H1 (cell line): ENCODE measurements around the gene SHROOM3. TPM values are rescaled to one million over a fixed set of nuclear protein-coding genes. Genes with fewer than 3 reads are reported as not detected.

Experiments
- CTCF ChIA-PET: fragments of 300-600 bp; sonication (Branson Sonifier 250); formaldehyde crosslinking; loops from one replicate; lab custom pipeline; 2021; ENCODE audit not compliant: partially characterized antibody; lab: Charles Lee
- POLR2A ChIA-PET: fragments of 300-600 bp; sonication (Branson Sonifier 250); formaldehyde crosslinking; loops from one replicate; lab custom pipeline; 2021; ENCODE audit warnings: inconsistent platforms; ENCODE audit not compliant: partially characterized antibody; lab: Charles Lee
- DNase-seq, 2 experiments: peaks; one replicate each; pipeline versions ENCODE4 v3.0.0 to v3.0.0-alpha.2; 2010 to 2022; ENCODE audit warnings: low spot score in 2 of 2, low read depth in 1 of 2, mixed read lengths in 1 of 2
- FAIRE-seq: peaks from 2 replicates; lab custom pipeline; 2011; peaks lifted over from hg19 to GRCh38; lab: Jason Lieb, UNC
- H2AFZ ChIP-seq: 2 replicates; pipeline ENCODE4 v1.8.1; 2012; ENCODE audit warnings: low read length, inconsistent platforms
- H2AK5ac ChIP-seq: 2 replicates; pipeline ENCODE4 v1.6.1; 2013; ENCODE audit warnings: low read depth, low read length
- H2BK120ac ChIP-seq: replicated peaks from 2 replicates; pipeline ENCODE3; 2013; ENCODE audit warnings: low read depth, low read length, inconsistent platforms
- H2BK12ac ChIP-seq: 2 replicates; pipeline ENCODE4 v1.6.1; 2013; ENCODE audit warnings: low read depth, low read length
- H2BK15ac ChIP-seq: 2 replicates; pipeline ENCODE4 v1.6.1; 2013; ENCODE audit warnings: low read length
- H2BK20ac ChIP-seq: 2 replicates; pipeline ENCODE4 v1.6.1; 2013; ENCODE audit warnings: low read length
- H2BK5ac ChIP-seq: 2 replicates; pipeline ENCODE4 v1.6.1; 2013; ENCODE audit warnings: low read depth, low read length
- H3K14ac ChIP-seq: 2 replicates; pipeline ENCODE4 v1.6.1; 2013; ENCODE audit warnings: inconsistent platforms; ENCODE audit not compliant: insufficient read length
- H3K18ac ChIP-seq: 2 replicates; pipeline ENCODE4 v1.6.1; 2013; ENCODE audit warnings: low read length; ENCODE audit errors: extremely low read depth
- H3K23ac ChIP-seq: 2 replicates; pipeline ENCODE4 v1.6.1; 2013; ENCODE audit warnings: inconsistent platforms; ENCODE audit not compliant: insufficient read length
- H3K23me2 ChIP-seq: 2 replicates; pipeline ENCODE4 v1.6.1; 2013; ENCODE audit warnings: low read depth, low read length
- H3K27ac ChIP-seq: 2 replicates; pipeline ENCODE4 v1.6.1; 2011; ENCODE audit warnings: low read depth, low read length, inconsistent platforms
- H3K27me3 ChIP-seq, 4 experiments: replicated peaks in 1 of 4; 1 replicate in 1 of 4; 2 replicates in 3 of 4; pipeline versions ENCODE4 v1.6.1 to v1.8.1; 2011 to 2013; ENCODE audit warnings: low read length in 3 of 4, mild to moderate bottlenecking in 3 of 4, inconsistent platforms in 2 of 4, mixed read lengths in 2 of 4, moderate library complexity in 1 of 4; ENCODE audit not compliant: control insufficient read depth in 3 of 4, insufficient read depth in 3 of 4; ENCODE audit errors: extremely low read depth in 1 of 4
- H3K36me3 ChIP-seq, 4 experiments: 2 replicates each; pipeline versions ENCODE4 v1.6.1 to v1.8.1; 2011 to 2013; ENCODE audit warnings: mild to moderate bottlenecking in 4 of 4, low read length in 3 of 4, moderate library complexity in 2 of 4, control low read depth in 1 of 4, inconsistent platforms in 1 of 4; ENCODE audit not compliant: insufficient read depth in 4 of 4, control insufficient read depth in 2 of 4
- H3K4ac ChIP-seq: replicated peaks from 2 replicates; pipeline ENCODE3; 2013; ENCODE audit warnings: low read length, low read depth, mixed read lengths, inconsistent platforms; ENCODE audit not compliant: insufficient read length
- H3K4me1 ChIP-seq, 4 experiments: replicated peaks in 1 of 4; 1 replicate in 1 of 4; 2 replicates in 3 of 4; pipeline versions ENCODE4 v1.6.1 to v1.8.1; 2011 to 2013; ENCODE audit warnings: low read length in 3 of 4, inconsistent platforms in 2 of 4, mixed read lengths in 1 of 4; ENCODE audit not compliant: insufficient read depth in 4 of 4, control insufficient read depth in 3 of 4
- H3K4me2 ChIP-seq, 2 experiments: 2 replicates each; pipeline versions ENCODE4 v1.6.1 to v1.8.1; 2011 to 2013; ENCODE audit warnings: low read depth in 2 of 2, low read length in 2 of 2, control low read depth in 1 of 2, inconsistent platforms in 1 of 2, mild to moderate bottlenecking in 1 of 2; ENCODE audit not compliant: insufficient read depth in 1 of 2
- H3K4me3 ChIP-seq, 4 experiments: fragments of 200-600, 300-600 bp in 1 of 4; sonication (generic), shearing (Covaris generic), sonication (Bioruptor Twin) in 1 of 4; 2 replicates each; pipeline versions ENCODE4 v1.5.1 to v1.8.1; 2011 to 2016; ENCODE audit warnings: low read length in 4 of 4, low read depth in 3 of 4, control low read depth in 2 of 4, inconsistent platforms in 2 of 4, mild to moderate bottlenecking in 2 of 4, mixed read lengths in 1 of 4, moderate library complexity in 1 of 4; ENCODE audit not compliant: insufficient read depth in 2 of 4; ENCODE audit errors: extremely low read depth in 1 of 4
- H3K56ac ChIP-seq: replicated peaks from 2 replicates; pipeline ENCODE3; 2013; ENCODE audit warnings: low read depth, mild to moderate bottlenecking, mixed read lengths, low read length, inconsistent platforms; ENCODE audit not compliant: insufficient read length
- H3K79me1 ChIP-seq: 2 replicates; pipeline ENCODE4 v1.6.1; 2013; ENCODE audit warnings: low read depth, low read length, control low read depth
- H3K79me2 ChIP-seq, 2 experiments: 2 replicates each; pipeline versions ENCODE4 v1.6.1 to v1.8.1; 2012 to 2013; ENCODE audit warnings: low read length in 2 of 2, mild to moderate bottlenecking in 2 of 2, inconsistent platforms in 1 of 2; ENCODE audit not compliant: insufficient read depth in 2 of 2, control insufficient read depth in 1 of 2
- H3K9ac ChIP-seq, 4 experiments: replicated peaks in 1 of 4; 1 replicate in 1 of 4; 2 replicates in 3 of 4; pipeline versions ENCODE4 v1.6.1 to v1.8.1; 2011 to 2013; ENCODE audit warnings: low read depth in 3 of 4, low read length in 3 of 4, control low read depth in 2 of 4, mild to moderate bottlenecking in 2 of 4, moderate library complexity in 2 of 4, inconsistent platforms in 1 of 4; ENCODE audit errors: extremely low read depth in 1 of 4
- H3K9me3 ChIP-seq, 2 experiments: 2 replicates each; pipeline versions ENCODE4 v1.6.1 to v1.8.1; 2012 to 2013; ENCODE audit warnings: mild to moderate bottlenecking in 2 of 2, moderate library complexity in 2 of 2, control low read depth in 1 of 2, inconsistent platforms in 1 of 2, low read depth in 1 of 2, low read length in 1 of 2, mixed read lengths in 1 of 2; ENCODE audit not compliant: insufficient read depth in 2 of 2
- H4K20me1 ChIP-seq, 2 experiments: replicated peaks in 1 of 2; 2 replicates each; pipeline versions ENCODE3 to v1.8.1; 2011 to 2013; ENCODE audit warnings: inconsistent platforms in 2 of 2, low read length in 2 of 2, mild to moderate bottlenecking in 1 of 2; ENCODE audit not compliant: insufficient read depth in 2 of 2, control insufficient read depth in 1 of 2
- H4K5ac ChIP-seq: 2 replicates; pipeline ENCODE4 v1.6.1; 2013; ENCODE audit warnings: low read length, low read depth, mixed read lengths, inconsistent platforms; ENCODE audit not compliant: insufficient read length
- H4K8ac ChIP-seq: 2 replicates; pipeline ENCODE4 v1.8.0; 2013; ENCODE audit warnings: mild to moderate bottlenecking, moderate library complexity, low read length, inconsistent platforms; ENCODE audit not compliant: insufficient read depth; ENCODE audit errors: extremely low read depth
- H4K91ac ChIP-seq: replicated peaks from 2 replicates; pipeline ENCODE3; 2013; ENCODE audit warnings: low read length, mixed read lengths, inconsistent platforms; ENCODE audit not compliant: insufficient read length
- KDM1A ChIP-seq: fragments of 200-600, 300-600 bp; sonication (generic); IDR thresholded peaks from 2 replicates; pipeline ENCODE4 v1.7.1; 2016; ENCODE audit warnings: mild to moderate bottlenecking, low read length, borderline replicate concordance
- SP2 ChIP-seq: IDR thresholded peaks from 2 replicates; pipeline ENCODE4 v1.6.1; 2012; ENCODE audit warnings: mild to moderate bottlenecking, low read length, inconsistent platforms
- TCF12 ChIP-seq: IDR thresholded peaks from 2 replicates; pipeline ENCODE4 v1.6.1; 2011; ENCODE audit warnings: low read depth, mild to moderate bottlenecking, low read length
- polyA plus RNA-seq, 7 experiments: library from polyadenylated mRNA; depleted of rRNA in 3 of 7; stranded (reverse) in 5 of 7; unstranded in 2 of 7; fragments of >200 nt in 5 of 7; fragments of 200-250 nt in 2 of 7; gene quantifications; 1 replicate in 5 of 7; 2 replicates in 1 of 7; 4 replicates in 1 of 7; pipeline versions ENCODE4 v1.2.1 to v1.2.3, GENCODE V29; 2011 to 2013; ENCODE audit warnings: missing spikeins in 2 of 7, mixed read lengths in 2 of 7
- total RNA-seq: library from RNA; stranded (reverse); fragmentation: NEBNext Ultra II Directional; extraction: Animal tissue kit (Norgen Biotek cat#: 25700); gene quantifications from 2 replicates; pipeline ENCODE4 v1.2.1, GENCODE V29; 2021

Gene SHROOM3
- total and polyA plus RNA-seq, 2 of the 8 experiments (the other 6 are each of a cell fraction or from before 2014, with no cell fraction given) = 15.8 to 34.0 TPM

- Histone ChIP-seq H3K23me2 (no peaks in the 10 kb centered on the region), H3K79me2 (peaks cover 2 to 53% of the 10 kb centered on the region in 2 experiments; a peak in 3 of 4 replicates), H3K79me1 (no peaks in the 10 kb centered on the region), H3K14ac (no peak overlapping the region), H2BK5ac (no peak overlapping the region), H4K20me1 (peaks cover 0 to 1% of the 10 kb centered on the region in 2 experiments), H3K4ac (no peak overlapping the region), H3K36me3 (no peaks in the 10 kb centered on the region; a peak in 1 of 8 replicates), H3K18ac (no peak overlapping the region), H3K4me1 (peaks cover 0 to 12% (median 8%) of the 10 kb centered on the region in 4 experiments; a peak in 5 of 7 replicates), H3K23ac (no peak overlapping the region), H3K56ac (no peak overlapping the region), H3K4me3 (no peak overlapping the region), H4K8ac (no peak overlapping the region), H4K5ac (no peak overlapping the region), H3K27me3 (no peaks in the 10 kb centered on the region), H2BK12ac (no peak overlapping the region; the same call in 1 of the 2 replicates), H2BK20ac (no peak overlapping the region), H4K91ac (no peak overlapping the region), H2BK15ac (no peak overlapping the region), H3K9me3 (no peaks in the 10 kb centered on the region), H2AFZ (no peak overlapping the region), H2BK120ac (no peak overlapping the region), H3K9ac (no peak overlapping the region), H3K27ac (no peak overlapping the region; the same call in 1 of the 2 replicates), H2AK5ac (peak overlapping the region; percentile 20; the same call in 1 of the 2 replicates), H3K4me2 (no peak overlapping the region)
- DNase-seq = no peak
- no peak for FAIRE-seq
- CTCF ChIA-PET = interaction anchor here (0.9 to 3.2 kb wide), 5 partner anchors 15 to 280 kb away, joined by 3 to 11 read pairs (median 3); no protein-coding TSS in a partner anchor
- POLR2A ChIA-PET = interaction anchor here (1.0 to 1.3 kb wide), 2 partner anchors 10 to 134 kb away, joined by 3 read pairs; no protein-coding TSS in a partner anchor
- TF ChIP-seq KDM1A (no peak), TCF12 (no peak), SP2 (no peak)
These were observed 288.3 kb downstream of the SHROOM3 start for GRCh38 chr4:76723373-76723772.
